ENCODE results near the gene KHNYN.

KHNYN gene

GRCh38 chr14:24417832-24418491 lies 11.8 kb upstream of the KHNYN start:
- FAIRE-seq: no peak
- no peak for DNase-seq (ENCODE audit: insufficient read length, low spot score)
- no peak for TF ChIP-seq CTCF (IDR thresholded peaks at IDR 0.05; ENCODE audit: insufficient read depth, missing control alignments)

- FAIRE-seq: no peak
- no peak for TF ChIP-seq CTCF (IDR thresholded peaks at IDR 0.05; ENCODE audit: insufficient read depth, missing control alignments)
- DNase-seq (ENCODE audit: insufficient read length, low spot score): no peak
Measured at GRCh38 chr14:24418492-24418873, 11.3 kb upstream of the KHNYN start.

- FAIRE-seq: no peak
- no peak for DNase-seq (ENCODE audit: insufficient read length, low spot score)
- no peak for TF ChIP-seq CTCF (IDR thresholded peaks at IDR 0.05; ENCODE audit: insufficient read depth, missing control alignments)
Measured at GRCh38 chr14:24422261-24422660, 7.5 kb upstream of the KHNYN start.

- TF ChIP-seq CTCF (IDR thresholded peaks at IDR 0.05; ENCODE audit: insufficient read depth, missing control alignments): no peak
- DNase-seq (ENCODE audit: insufficient read length, low spot score) (no peak), FAIRE-seq (no peak)
Measured at GRCh38 chr14:24422694-24423601, 6.8 kb upstream of the KHNYN start.

- no peak for FAIRE-seq
- TF ChIP-seq CTCF (IDR thresholded peaks at IDR 0.05; ENCODE audit: insufficient read depth, missing control alignments): no peak
- DNase-seq (ENCODE audit: insufficient read length, low spot score): no peak
Measured at GRCh38 chr14:24425704-24426103, 4.0 kb upstream of the KHNYN start.

- DNase-seq (ENCODE audit: insufficient read length, low spot score) (no peak), FAIRE-seq (no peak)
- no peak for TF ChIP-seq CTCF (IDR thresholded peaks at IDR 0.05; ENCODE audit: insufficient read depth, missing control alignments)
Measured at GRCh38 chr14:24426150-24426911, 3.4 kb upstream of the KHNYN start.

Data from D721Med (cell line).